ENCODE results near the gene PRDM8.

GRCh38 chr4:80171656-80172055, 25.6 kb upstream of the PRDM8 start:
- no peak for TF ChIP-seq EZH2 (optimal IDR thresholded peaks at IDR 0.05; ENCODE audit: low read depth, low read length)
- TF ChIP-seq CTCF (IDR thresholded peaks at IDR 0.05; ENCODE audit: low read length), result no peak
- TF ChIP-seq EZH2phosphoT487 (IDR thresholded peaks at IDR 0.05; ENCODE audit: low read length), result no peak
